Measurements from ENCODE around the gene RPS17.

Gene RPS17

DNA sequence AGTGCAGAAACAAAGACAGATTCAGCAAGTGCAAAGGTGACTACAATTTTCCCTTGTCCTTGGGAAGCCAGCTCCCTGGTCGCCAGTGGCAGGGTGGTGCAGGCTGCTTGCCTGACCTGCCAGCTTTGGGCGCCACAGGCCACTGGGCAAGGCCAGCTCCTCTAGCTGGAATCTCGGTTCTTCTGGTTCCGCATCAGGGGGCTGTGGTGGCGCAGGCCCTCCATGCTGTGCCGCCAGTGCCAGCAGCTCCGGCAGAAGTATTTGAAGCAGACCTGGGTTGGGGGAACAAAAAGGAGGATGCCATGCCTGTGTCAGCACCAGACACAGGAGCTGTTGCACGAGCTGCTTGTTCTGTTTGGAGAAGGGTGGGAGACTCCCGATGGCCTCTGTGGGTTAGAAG is 4.2 kb upstream of the RPS17 start:
- TF ChIP-seq, protein P1, sequence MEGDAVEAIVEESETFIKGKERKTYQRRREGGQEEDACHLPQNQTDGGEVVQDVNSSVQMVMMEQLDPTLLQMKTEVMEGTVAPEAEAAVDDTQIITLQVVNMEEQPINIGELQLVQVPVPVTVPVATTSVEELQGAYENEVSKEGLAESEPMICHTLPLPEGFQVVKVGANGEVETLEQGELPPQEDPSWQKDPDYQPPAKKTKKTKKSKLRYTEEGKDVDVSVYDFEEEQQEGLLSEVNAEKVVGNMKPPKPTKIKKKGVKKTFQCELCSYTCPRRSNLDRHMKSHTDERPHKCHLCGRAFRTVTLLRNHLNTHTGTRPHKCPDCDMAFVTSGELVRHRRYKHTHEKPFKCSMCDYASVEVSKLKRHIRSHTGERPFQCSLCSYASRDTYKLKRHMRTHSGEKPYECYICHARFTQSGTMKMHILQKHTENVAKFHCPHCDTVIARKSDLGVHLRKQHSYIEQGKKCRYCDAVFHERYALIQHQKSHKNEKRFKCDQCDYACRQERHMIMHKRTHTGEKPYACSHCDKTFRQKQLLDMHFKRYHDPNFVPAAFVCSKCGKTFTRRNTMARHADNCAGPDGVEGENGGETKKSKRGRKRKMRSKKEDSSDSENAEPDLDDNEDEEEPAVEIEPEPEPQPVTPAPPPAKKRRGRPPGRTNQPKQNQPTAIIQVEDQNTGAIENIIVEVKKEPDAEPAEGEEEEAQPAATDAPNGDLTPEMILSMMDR (IDR thresholded peaks at IDR 0.05; ENCODE audit: low read depth, low read length): no peak
- in situ Hi-C loops (cut with HindIII; ENCODE audit: low sequenced_read_pairs): loop anchor here (25.0 kb wide), 1 partner anchor 468 kb away; the partner anchor contains the start of gene C15orf40
- DNase-seq (ENCODE audit: low read depth, low spot score): no peak
- no peak overlapping the region for H3K4me3 ChIP-seq (ENCODE audit: low read depth, low read length)

GRCh38 chr15:82543160-82543559 is 2.9 kb upstream of the RPS17 start:
- peak; percentile 84 for DNase-seq (ENCODE audit: low read depth, low spot score)
- TF ChIP-seq, protein P1 (IDR thresholded peaks at IDR 0.05; ENCODE audit: low read depth, low read length): no peak
- H3K4me3 ChIP-seq (ENCODE audit: low read depth, low read length): no peak overlapping the region
- in situ Hi-C loops (cut with HindIII; ENCODE audit: low sequenced_read_pairs): loop anchor here (25.0 kb wide), 1 partner anchor 469 kb away; the partner anchor contains the start of gene C15orf40

DNA sequence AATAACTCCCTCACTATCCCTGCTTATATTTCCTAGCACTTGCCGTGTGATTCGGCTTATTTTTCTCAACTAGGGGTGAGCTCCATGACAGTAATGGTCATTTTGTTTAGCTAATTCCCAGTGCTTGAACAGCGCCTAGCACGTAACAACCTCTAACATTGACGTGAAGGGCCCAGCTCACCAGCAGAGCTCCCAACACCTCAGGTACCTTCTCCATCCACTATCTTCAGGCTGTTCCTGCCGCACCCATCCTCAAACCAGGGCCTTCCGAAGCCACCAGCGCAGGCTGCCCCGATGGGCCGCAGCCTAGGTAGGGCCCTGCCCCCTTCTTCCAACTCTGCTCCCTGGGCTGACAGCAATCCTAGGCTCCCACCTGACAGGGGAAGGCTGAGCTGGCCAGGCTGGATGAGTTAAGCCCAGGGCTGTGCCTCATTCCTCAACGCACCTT is 751 bp upstream of the RPS17 start:
- TF ChIP-seq, protein P1 (IDR thresholded peaks at IDR 0.05; ENCODE audit: low read depth, low read length): no peak
- DNase-seq (ENCODE audit: low read depth, low spot score): no peak
- peak overlapping the region; percentile 100 for H3K4me3 ChIP-seq (ENCODE audit: low read depth, low read length)
- in situ Hi-C loops (cut with HindIII; ENCODE audit: low sequenced_read_pairs): loop anchor here (25.0 kb wide), 1 partner anchor 471 kb away; the partner anchor contains the start of gene C15orf40

DNA sequence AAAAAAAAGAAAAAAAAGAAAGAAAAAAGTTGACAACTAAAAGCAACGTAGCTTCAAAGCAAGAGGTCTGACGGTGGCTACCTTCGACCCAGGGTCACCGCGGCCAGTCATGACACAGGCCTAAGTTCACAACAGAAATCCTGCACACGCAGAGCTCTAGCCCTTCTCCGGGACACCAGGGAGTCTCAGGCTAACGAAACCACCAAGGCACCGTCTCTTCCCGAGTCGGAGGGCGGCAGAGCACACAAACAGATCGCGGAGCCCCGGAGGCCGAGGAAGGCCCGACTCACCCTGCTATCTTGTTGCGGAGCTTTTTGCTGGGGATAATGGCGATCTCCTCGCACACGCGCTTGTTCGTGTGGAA is 584 bp downstream of the RPS17 start:
- TF ChIP-seq, protein P1 (IDR thresholded peaks at IDR 0.05; ENCODE audit: low read depth, low read length): no peak
- in situ Hi-C loops (cut with HindIII; ENCODE audit: low sequenced_read_pairs): loop anchor here (25.0 kb wide), 1 partner anchor 473 kb away; the partner anchor contains the start of gene C15orf40
- DNase-seq (ENCODE audit: low read depth, low spot score): no peak
- peak overlapping the region; percentile 100 for H3K4me3 ChIP-seq (ENCODE audit: low read depth, low read length)

DNA sequence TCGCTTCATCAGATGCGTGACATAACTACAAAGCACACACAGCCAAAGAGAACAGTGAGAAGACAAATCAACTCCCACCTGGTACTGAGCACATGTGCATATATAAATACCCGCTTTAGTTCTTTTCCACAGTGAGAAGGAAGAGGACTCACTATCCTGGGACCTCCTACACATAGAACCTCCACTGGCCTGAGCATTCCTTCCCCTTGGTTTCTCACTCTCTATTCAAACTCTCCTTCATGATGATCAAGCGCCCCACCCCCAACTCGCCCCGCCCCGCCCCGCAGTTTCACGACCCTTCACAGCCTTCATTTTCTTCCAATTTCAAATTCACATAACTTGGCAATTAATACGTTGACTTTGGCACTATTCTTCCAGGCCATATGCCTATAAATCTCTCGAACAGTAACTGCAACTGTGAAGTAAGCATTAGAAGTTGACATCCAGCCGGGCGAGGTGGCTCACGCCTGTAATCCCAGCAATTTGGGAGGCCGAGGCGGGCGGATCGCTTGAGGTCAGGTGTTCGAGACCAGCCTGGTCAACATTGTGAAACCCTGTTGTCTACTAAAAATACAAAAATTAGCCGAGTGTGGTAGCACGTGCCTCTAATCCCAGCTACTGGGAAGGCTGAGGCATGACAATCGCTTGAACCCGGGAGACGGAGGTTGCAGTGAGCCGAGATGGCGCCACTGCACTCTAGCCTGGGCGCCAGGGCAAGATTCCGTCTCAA is 1.1 kb downstream of the RPS17 start:
- H3K4me3 ChIP-seq (ENCODE audit: low read depth, low read length): peak overlapping the region; percentile 100

DNA sequence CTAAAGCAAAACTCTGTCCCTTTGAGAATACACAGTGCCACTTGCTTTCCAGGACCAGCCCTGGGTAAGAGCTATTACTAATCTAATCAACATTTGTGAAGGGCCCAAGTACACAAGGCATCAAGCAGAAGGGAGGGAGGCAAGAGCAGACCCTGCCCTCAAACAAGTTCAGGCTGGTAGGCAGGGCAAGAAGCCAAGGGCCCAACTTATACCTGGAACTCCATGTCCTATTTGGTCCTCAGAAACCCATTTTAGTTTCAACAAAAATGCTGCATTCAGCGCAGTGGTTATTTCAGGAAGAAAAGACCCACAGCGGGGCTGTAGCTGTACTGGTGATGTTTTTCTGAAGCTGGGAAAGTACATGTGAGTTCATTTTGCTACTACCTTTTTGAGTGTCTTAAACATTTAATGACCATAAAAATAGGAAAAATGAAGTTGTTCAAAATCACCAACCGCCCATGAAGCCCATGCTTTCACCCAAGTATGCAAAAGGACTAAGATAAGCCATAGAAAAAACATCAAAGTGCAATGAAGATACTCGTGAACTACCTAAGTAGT is 2.8 kb downstream of the RPS17 start:
- TF ChIP-seq, protein P1 (IDR thresholded peaks at IDR 0.05; ENCODE audit: low read depth, low read length): no peak
- in situ Hi-C loops (cut with HindIII; ENCODE audit: low sequenced_read_pairs): loop anchor here (25.0 kb wide), 1 partner anchor 475 kb away; the partner anchor contains the start of gene C15orf40
- DNase-seq (ENCODE audit: low read depth, low spot score): no peak
- no peak overlapping the region for H3K4me3 ChIP-seq (ENCODE audit: low read depth, low read length)

More for the DNA sequence above, 1.1 kb downstream of the RPS17 start:
- in situ Hi-C loops (cut with HindIII; ENCODE audit: low sequenced_read_pairs): loop anchor here (25.0 kb wide), 1 partner anchor 473 kb away; the partner anchor contains the start of gene C15orf40
- peak; percentile 13 for DNase-seq (ENCODE audit: low read depth, low spot score)
- TF ChIP-seq, protein P1 (IDR thresholded peaks at IDR 0.05; ENCODE audit: low read depth, low read length): no peak
